OCI-LY3 (cell line): ENCODE data around the gene USP6.

Experiments used
- EZH2phosphoT487 ChIP-seq: fragments of 200-600 bp; shearing (Covaris generic); IDR thresholded peaks from 2 replicates; pipeline ENCODE4 v1.6.1; 2018; ENCODE audit warnings: antibody characterized with exemption, mixed run types, low read depth
- TF ChIP-seq, protein P1 (sequence below): fragments of 200-600, 300-600 bp; sonication (generic); IDR thresholded peaks from 2 replicates; pipeline ENCODE4 v1.5.1; 2014; ENCODE audit warnings: antibody characterized with exemption, low read length, low read depth

DNA sequence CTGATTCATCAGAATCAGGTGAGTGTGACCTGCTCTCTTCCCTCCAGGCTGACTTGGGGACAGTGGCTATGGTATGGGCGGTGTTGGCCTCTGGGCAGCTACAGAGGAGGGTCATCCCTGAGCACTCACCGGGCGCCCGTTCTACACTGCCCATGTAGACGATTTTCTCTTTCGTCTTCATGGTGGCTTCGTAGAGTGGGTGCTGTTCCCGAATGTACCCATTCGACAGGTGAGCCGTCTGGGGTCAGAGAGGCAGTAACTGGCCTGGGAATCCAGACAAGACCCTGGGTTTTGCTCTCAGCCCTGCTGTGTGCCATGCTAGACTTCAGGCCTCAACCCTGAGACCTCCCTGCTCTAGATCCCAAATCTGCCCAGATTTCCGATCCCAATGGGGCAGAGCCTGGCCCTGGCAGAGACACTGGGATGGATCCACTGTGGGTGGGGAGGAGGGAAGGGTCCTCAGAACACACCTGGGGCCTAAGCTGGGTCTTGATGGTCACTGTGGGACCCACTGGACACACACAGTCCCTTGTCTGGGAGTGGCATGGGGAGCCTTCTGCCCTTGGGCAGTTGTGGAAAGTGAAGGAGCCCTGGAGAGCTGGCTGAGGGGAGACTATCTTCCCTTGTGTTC is 13.2 kb downstream of the USP6 start:
- TF ChIP-seq, protein P1, sequence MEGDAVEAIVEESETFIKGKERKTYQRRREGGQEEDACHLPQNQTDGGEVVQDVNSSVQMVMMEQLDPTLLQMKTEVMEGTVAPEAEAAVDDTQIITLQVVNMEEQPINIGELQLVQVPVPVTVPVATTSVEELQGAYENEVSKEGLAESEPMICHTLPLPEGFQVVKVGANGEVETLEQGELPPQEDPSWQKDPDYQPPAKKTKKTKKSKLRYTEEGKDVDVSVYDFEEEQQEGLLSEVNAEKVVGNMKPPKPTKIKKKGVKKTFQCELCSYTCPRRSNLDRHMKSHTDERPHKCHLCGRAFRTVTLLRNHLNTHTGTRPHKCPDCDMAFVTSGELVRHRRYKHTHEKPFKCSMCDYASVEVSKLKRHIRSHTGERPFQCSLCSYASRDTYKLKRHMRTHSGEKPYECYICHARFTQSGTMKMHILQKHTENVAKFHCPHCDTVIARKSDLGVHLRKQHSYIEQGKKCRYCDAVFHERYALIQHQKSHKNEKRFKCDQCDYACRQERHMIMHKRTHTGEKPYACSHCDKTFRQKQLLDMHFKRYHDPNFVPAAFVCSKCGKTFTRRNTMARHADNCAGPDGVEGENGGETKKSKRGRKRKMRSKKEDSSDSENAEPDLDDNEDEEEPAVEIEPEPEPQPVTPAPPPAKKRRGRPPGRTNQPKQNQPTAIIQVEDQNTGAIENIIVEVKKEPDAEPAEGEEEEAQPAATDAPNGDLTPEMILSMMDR = no peak
- no peak for TF ChIP-seq EZH2phosphoT487
